NCI-H345 treated with DMSO at 0.1 percent for 48 hours (cell line): ENCODE results near the gene DAD1.
"Not testable (repeated sequence)": the region's sequence is repeated elsewhere in the genome, so short reads cannot be mapped to it uniquely, and the experiment has no call there.

Source experiments
- DNase-seq: peaks from one replicate; lab custom pipeline; 2025; ENCODE audit not compliant: unreplicated experiment; lab: John Stamatoyannopoulos, UW

The DAD1 gene

DNA sequence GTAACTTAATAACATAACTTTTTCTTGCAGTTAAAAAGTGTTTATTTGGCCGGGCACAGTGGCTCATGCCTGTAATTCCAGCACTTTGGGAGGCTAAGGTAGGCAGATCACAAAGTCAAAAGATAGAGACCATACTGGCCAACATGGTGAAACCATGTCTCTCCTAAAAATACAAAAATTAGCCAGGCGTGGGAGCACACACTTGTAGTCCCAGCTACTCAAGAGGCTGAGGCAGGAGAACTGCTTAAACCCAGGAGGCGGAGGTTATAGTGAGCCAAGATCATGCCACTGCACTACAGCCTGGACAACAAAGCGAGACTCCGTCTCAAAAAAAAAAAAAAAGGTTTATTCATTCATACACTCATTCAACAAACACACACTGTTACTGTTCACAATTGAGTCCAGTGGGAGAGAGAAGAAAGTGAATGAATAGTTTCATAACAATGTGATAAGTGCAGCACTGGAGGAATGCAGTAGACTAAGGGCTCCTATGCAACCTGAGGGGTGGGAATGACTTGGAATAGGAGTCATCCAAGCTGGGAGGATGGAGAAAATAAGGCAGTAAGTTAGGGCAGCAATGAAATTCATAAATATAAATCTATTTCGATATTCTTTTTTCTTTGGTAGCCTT is 19.8 kb downstream of the DAD1 start:
- no peak for DNase-seq

DNA sequence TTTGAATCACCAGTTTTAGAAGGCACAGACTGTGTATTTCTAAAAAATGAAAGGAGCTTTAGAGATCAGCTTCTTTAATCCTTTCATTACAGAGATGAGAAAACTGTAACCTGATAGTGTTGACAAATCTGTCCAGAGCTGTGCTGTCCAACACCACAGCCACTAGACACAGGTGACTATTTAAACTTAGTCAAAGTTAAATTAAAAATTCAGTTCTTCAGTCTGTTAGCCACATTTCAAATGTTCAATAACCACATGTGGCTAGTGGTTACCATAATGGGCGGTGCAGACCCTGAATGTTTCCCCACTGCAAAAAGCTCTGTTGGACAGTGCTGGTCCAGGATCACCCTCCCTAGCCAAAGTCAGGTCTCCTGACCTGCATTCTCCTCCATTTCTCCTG is 21.6 kb downstream of the DAD1 start:
- DNase-seq = no peak

DNA sequence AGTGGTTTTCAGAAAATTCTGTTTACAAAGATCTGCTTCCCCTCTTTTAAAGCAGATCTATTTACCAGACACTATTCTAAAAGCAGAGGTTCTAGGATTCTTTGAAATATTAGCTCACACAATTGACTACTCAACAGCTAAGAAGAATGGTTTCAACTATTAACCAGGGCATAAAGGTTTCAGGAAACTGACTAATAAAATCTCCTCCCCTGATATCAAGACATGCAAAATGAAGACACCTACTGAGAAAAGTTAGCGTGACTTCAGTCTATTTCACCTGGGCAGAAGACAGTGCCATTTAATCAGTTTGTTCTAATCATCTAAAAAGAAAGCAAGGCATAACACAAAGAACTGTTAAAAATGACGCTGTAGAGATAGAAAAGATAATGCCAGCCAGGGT is 22.2 kb downstream of the DAD1 start:
- DNase-seq = no peak

DNA sequence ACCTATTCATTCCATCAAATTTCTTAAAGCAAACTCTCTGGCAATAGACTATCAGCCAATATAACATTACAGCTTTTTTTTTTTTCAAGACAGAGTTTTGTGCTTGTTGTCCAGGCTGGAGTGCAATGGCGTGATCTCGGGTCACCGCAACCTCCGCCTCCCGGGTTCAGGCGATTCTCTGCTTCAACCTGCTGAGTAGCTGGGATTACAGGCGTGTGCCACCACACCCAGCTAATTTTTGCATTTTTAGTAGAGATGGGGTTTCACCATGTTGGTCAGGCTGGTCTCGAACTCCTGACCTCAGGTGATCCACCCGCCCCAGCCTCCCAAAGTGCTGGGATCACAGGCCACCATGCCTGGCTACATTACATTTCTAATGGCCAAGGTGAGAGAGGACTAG is 22.8 kb downstream of the DAD1 start:
- not testable (repeated sequence) for DNase-seq

DNA sequence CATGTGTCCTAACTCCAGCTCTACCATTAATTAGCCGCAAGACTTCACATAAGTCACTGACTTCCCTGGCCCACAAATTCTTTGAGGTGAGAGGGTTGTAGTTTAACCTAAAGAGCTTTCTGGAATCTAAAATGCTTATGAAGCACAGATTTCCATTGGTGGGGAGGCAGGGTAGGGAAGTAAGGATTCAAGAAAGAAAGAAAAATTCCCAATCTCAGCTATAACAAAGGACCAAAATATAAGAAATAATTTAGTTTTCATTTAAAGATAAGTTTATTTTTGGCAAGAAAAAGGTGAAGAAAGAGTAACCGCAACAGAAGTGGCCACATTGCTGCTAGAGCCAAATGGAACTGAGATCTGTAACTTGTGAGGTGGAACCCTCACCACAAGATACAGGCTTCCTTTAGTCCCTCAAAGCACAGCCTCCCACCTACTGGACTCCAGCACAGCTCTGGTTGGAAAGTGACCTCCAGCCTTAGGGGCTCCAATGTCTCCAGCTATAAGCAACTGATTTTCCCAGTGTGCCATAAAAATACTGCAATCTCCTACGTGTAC is 23.6 kb downstream of the DAD1 start:
- no peak for DNase-seq

DNA sequence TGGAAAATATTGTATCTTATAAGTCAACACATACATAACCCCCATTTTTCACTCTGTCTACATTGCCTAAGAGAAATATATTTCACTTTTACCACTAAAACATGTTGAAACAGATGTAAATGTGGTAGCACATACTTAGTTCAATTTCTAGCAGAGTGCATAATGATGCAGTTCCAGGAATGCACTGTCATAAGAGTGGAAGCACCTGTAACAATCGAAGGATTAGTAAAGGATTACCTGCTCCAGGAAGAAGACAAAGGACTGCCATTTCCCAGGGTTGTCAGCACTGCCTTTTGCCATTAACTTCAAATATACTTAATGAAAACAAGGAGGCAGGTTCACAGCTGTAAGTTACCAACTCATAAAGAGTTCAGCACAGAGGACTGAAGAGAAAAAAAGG is 24.6 kb downstream of the DAD1 start:
- no peak for DNase-seq

DNA sequence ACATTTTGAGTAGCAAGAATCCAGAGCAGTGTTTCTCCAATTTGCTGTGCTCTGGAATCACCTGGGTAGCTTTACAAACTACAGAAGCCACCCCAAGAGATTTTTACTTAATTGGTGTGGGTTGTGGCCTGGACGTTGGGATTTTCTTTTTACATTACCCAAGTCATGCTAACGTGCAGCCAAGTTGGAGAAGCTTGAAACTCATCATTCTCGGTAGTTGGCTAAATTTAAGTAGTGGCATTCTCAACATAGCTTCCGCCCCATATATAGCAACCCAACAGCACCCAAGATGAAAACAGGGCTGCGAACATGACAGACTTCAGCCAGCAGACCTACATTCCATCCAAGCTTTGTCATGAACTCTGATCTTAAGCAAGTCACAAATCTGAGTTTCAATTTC is 25.0 kb downstream of the DAD1 start:
- DNase-seq = no peak

DNA sequence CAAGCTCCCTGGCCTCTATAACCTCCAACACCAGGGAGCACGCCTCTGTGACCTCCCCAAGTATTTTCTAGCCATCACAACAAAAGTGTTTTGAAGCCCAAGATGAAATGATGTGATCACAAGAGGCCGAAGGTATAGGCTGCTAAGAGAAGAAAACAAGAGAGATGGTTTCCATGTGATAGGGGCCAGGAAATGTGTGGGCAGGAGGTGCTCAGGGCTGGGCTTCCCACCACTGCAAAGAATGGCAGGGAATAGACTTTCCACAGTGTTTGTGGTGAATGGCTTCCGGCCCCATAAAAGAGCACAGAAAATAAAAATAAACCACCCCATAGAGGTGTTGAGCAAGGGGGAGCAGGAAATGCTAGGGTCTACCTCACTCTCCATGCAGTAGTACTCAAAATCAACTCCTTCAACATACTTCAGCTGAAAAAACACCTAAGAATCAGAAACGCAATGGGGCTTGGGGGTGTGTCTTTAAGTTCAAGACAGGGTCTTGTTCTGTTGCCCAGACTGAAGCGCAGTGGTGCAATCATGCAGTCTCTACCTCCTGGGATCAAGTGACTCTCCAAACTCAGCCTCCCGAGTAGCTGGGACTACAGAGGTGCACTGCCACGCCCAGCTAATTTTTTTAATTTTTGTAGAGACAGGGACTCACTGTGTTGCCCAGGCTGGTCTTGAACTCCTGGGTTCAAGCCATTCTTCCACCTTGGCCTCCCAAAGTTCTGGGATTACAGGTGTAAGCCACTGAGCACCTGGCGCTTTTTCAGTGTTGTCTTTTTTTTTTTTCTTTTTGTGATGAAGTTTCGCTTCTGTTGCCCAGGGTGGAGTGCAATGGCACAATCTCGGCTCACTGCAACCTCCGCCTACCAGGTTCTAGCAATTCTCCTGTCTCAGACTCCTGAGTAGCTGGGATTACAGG is 27.1 kb downstream of the DAD1 start:
- DNase-seq = no peak

DNA sequence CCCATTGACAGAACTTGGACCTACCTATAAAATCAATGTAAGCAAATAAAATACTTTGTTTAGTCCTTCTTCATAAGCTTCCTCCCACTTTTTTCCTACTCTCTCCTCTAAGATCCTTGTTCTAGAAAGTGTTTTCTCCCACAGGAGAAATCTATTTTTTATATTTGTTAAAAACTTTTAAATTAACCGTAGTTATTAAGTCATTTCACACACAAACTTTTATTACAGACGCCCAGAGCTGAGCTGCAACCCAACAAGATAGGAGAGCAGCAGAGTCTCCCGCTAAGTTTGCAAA is 27.7 kb downstream of the DAD1 start:
- DNase-seq = no peak

DNA sequence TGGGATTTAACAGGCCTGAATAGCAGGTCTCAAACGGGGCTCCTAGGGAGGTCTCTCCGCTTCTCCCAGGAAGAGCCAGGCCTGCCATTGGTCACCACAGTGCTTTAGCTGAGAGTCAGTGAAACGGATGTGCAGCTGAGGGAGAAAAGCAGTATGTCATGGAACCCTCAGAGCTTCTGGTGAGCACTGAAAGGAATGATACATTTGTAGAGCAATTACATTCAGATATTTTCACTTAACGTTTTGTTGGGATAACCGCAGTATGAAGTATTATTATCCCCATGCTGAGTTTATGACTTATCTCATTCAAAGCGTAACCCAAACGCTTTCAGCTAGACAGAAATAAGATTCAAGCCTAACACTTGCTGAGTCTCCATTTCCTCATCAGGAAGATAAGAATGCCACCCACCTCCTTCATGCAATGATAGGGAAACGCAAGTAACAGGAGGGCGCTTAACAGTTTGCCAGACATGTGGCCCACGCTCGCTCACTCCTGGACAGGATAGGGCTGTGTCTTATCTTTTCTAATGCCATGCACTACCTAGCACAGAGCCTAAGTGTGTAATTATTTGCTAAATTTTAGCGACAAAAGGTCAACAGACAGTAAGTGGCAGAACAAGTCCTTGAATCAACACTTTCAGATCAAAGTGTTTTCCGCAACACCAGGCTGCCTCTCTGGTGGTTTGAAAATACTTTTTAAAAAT is 28.2 kb downstream of the DAD1 start:
- DNase-seq = no peak

DNA sequence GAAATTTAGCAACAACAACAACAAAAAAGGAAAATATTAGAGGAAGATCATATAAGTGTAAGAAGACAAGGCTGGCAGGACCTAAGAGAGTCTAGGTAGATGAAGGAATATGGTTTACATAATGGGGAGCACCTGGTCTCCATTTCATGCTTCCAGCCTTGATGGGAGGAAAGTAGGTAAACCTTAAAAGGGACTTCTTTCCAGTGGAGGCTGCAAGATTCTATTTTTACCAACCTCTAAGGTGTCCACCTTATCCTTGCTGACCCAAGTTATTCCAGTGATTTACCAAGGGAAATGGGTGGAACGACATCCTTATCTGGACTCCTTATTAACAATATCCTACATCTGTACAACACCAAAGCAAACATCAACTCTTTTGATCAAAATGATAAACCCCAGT is 30.0 kb downstream of the DAD1 start:
- DNase-seq = no peak

DNA sequence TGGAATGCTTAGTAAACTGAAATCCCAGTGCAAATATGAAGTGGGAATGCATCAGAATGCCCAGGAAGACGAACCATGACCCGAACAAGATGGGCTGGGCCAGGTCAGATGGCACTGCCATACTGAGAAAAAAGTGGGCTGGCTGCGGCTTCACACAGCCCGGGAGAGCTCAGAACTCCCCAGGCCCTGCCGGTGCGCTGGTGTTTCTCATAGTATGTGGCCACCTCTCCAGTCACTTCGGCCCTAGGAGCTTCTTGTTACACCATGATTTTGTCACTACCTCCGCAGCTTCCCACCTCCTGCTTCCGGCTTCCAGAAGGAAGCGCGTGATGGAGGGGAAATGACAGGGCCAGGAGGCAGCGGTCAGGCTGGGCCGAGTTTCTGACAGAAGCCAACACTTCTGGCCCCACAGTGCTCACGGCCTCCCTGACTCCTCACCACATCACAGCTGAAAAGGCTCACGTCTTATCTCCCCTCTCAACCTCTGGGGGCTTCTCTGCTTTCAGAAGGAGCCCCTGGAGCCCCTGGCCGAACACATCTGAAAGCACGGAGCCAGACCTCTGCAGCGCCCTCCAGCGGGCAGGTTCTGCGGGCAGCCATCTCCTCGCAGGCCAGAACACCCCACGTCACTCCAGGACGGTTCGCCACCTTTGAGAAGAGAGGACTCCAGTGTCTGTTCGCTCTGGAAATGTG is 30.7 kb downstream of the DAD1 start:
- no peak for DNase-seq

DNA sequence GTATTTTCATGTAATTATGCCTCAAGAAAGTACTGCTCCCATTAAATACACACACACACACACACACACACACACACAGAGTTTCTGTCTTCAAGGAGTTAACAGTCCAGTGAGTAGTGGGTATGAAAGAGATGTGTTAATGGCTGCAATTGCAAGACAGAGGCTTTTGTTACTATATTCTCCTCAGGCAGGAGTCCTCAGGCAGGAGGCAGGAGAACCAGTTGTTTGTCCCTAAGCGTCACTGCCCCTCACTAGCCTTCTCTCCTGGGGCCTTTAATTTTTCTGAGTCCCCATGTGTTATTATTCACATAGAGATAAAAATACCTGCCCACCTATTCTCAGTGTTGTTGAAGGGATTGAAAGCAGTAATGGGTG is 31.2 kb downstream of the DAD1 start:
- no peak for DNase-seq

DNA sequence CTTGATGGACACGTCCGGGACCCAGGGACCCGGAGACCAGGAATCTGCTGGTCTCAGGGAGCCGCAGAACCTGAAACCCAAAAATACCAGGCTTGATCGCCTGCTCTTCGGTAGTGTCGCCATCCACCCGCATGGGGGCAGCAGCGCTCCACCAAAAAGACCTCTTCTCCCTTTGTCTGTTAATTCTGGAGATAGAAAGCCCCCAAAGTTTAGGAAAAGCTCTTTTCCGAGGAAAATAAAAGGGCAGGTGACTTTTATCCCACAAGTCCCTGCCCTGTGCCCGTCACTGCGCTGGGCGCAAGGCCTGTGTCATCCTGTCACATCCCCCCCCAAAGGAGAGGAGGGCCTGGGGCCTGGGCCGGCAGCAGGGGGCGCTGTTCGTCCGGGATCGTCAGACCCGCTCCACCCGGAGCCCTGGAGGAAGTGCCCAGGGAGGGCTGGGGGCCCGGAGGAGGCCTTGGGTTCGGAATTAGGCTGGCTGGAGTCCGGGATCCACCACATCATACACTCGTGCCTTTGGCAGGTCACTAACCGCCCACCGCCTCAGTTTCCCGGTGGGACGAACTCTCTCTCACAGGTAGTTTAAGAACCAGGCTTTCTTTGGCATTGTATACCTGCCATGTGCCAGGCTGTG is 31.9 kb downstream of the DAD1 start:
- peak; percentile 61 for DNase-seq

DNA sequence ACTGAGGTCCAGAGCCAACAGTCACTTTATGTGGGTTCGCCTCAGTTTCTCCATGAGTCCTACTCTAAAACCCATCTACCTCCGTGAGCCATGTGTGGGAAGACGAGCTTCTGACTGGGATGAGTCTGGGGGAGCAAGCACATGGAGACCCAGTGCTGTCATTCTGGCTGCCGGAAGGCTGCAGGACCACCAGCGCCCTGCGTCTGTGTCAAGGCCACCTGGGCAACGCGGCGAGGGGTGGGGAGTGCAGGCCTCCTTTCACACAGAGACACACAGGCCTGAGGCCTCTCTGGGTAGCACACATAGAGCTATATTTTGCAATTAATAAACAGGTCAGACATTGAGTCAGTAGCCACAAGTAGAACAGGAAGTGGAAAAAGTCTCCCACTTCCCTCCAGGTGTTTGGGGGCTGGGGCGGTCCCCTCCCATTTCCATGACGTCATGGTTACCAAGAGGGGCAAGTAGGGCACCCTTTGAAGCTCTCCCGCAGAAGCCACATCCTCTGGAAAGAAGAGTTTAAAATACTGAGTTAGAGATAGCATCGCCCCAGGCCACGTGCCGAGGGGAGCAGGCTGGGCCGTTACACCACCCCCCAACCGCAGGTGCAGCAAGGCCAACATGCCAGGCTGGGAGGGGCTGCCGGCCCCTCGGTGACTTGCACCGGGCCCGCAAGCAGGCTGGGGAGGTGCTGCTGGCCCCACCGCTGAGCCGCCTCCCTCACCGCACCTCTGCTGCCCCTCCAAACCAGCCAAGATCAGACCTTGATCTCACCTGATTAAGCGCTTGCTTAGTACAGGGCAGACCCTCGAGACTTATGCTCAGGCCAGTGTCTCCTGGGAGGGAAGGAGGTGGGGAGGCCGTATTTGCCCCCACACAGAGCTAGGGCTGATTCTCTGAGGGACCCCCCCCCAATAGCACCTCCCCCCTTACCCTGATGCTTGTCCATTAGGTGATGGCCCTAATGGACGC is 32.7 kb downstream of the DAD1 start:
- no peak for DNase-seq

DNA sequence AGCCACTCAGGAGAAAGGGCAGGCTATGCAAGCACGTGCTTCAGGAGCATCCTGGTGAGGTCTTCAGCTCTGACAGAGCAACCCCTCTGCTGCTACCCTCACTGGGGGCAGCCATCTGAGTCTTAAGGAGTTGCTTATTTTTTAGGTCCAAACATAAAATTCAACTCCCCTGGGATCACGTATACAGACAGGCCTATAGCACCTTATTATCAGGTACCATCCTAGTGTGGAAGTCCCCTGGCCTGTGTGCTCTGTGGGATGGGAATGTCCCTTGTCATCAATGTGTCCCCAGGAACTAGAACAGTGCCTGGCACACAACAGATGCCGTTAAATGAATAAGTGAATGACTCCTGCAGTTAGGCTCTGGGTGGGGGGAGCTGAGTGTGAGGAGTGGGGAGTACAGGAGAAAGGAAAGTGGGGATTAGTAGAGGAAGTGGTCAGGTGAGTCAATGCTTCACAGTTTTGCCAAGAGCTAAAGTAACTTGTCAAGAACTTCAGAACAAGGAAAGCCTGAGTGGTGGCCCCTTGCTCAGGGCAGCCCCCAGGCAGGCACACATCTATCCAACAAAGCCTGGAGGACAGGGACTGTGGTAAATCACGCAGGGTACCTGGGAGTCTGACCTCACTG is 33.5 kb downstream of the DAD1 start:
- no peak for DNase-seq

DNA sequence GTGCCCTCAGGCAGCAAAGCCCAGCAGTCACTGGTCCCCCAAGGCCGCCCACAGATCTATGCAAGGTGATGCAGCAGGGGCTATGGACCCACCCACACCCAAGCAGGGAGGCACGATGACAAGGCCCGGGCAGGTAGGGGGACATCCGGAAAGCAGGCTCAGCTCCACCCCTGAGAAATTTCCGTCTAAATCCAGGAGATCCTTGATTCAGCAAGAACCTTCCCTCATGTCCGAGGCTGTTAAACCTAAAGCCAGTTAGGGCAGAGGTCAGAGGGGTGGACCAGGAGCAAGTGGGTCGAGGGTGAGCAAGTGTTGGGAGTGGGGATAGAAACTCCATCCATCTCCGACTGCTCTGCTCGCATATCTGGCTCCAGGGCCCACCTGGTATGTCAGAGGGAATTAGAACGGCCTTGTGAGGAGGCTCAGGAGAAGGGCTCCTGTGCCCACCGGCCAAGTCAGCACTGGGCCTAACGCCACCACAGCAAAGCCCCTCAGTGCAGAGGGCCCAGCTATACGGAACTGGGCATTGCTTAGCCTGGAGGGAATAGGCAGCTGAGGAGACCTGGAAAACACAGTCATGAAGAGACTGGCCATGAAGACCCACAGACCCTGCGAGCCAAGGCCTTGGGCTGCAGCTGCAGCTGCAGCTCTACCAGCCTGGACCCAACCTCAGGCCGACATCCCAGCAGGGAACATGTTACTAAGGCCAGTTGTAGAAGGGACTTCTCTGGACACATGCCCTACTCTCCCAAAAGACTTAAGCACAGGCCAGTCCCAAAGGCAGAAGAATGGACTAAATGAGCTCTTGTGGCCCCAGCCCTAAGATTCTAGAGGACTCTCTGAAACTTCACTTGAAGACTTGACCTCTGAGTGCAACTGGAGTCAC is 34.3 kb downstream of the DAD1 start:
- DNase-seq = no peak

DNA sequence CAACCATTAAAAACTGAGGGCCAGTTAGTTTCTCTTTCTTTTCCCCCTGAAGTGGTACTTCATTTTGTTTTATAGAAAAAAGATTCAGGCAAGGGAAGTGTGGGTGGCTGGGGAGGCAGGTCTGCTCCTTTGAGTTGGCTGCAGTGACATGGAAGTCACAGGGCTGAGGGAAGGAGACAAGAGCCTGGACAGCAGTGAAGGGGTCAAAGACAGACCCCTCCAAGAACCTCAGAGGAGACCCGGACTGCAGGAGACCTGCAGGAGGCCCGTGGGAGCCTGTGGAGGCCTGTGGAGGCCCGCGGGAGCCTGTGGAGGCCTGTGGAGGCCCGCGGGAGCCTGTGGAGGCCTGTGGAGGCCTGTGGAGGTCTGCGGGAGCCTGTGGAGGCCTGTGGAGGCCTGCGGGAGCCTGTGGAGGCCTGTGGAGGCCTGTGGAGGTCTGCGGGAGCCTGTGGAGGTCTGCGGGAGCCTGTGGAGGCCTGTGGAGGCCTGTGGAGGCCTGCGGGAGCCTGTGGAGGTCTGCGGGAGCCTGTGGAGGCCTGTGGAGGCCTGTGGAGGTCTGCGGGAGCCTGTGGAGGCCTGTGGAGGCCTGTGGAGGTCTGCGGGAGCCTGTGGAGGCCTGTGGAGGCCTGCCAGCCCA is 35.0 kb downstream of the DAD1 start:
- not testable (repeated sequence) for DNase-seq
